Colonic mucosa (tissue), 4 donors: ENCODE results near the gene TTC5. TPM values are rescaled to one million over a fixed set of nuclear protein-coding genes. Genes with fewer than 3 reads are reported as not detected.
"Not testable (repeated sequence)": the region's sequence is repeated elsewhere in the genome, so short reads cannot be mapped to it uniquely, and the experiment has no call there.

Source experiments
- DNase-seq: peaks from one replicate; pipeline ENCODE4 v3.0.0-alpha.2; 2020
- H3K27ac ChIP-seq: fragments of 200-600 bp; one replicate; pipeline ENCODE4 v1.8.0; 2021
- H3K27me3 ChIP-seq: fragments of 200-600 bp; one replicate; pipeline ENCODE4 v1.8.0; 2021
- H3K36me3 ChIP-seq: fragments of 200-600 bp; one replicate; pipeline ENCODE4 v1.8.0; 2021
- H3K4me1 ChIP-seq: fragments of 200-600 bp; one replicate; pipeline ENCODE4 v1.8.0; 2021; ENCODE audit warnings: mild to moderate bottlenecking
- H3K4me3 ChIP-seq: fragments of 200-600 bp; one replicate; pipeline ENCODE4 v1.8.0; 2021
- H3K9ac ChIP-seq, 2 donors: one replicate each; pipeline ENCODE4 v1.7.0; 2013; ENCODE audit warnings: control low read depth in 2 of 2, low read depth in 2 of 2, low read length in 2 of 2
- H3K9me3 ChIP-seq: fragments of 200-600 bp; one replicate; pipeline ENCODE4 v1.8.0; 2021
- CTCF ChIP-seq: fragments of 200-600 bp; IDR thresholded peaks from one replicate; pipeline ENCODE4 v1.8.0; 2022; ENCODE audit warnings: antibody characterized with exemption, mild to moderate bottlenecking
- intact Hi-C: fragments of 100-400 bp; cut with DNase I; formaldehyde crosslinking; loops from one replicate; pipeline ENCODE4 v1.14.1; 2022
- total RNA-seq, 2 donors: library from RNA; stranded (reverse); fragmentation: NEBNext Ultra II Directional in 1 of 2; extraction: Animal tissue kit (Norgen Biotek cat#: 25700) in 1 of 2; gene quantifications; one replicate each; pipeline ENCODE4 v1.2.1, GENCODE V29; 2021
- donor health status: healthy.
- donor health status: DM: no; HTN: no; CAD: no.
- donor health status: DM: no; HTN: no; CAD: no.

The TTC5 gene
- total RNA-seq, 2 donors from 2014 or later: 10.1 to 12.1 TPM

DNA sequence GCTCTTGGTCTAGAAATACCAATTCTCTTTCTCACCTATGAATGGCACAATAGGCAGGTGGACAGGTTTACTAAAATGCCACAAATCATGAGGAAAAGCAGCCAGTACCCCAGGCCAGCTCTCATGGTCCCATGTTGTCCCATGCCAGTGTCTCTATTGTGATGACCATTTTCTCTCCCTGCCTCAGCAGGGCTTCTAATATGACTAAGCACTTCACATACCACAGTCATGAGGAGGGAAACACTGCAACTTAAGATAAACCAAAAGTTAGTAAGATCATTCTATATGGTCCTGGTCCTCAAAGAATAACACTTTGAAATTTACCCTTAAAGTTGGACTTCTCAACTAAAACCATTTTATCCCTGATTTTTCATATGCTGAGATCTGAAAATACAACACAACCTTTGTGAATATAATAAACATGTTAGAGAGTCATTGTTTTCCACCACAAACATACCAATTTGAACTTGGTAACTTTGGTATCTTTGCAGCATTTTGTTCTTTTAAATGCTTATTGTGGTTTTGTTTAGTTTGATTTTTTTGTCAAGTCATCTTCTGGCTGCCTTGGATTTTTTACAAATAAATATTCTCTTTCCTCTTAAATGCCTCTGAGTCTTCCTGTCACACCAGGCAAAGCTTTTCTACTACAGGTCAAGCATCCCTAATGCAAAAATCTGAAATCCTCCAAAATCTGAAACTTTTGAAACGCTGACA lies 3.6 kb downstream of the TTC5 start:
- no peak overlapping the region for H3K9ac ChIP-seq
- DNase-seq: no peak
- intact Hi-C loops: no loop called here
- H3K36me3 ChIP-seq: peaks cover 13% of the 10 kb centered on the region
- no peaks in the 10 kb centered on the region for H3K27me3 ChIP-seq
- H3K9me3 ChIP-seq: no peaks in the 10 kb centered on the region
- H3K4me1 ChIP-seq: peaks cover 9% of the 10 kb centered on the region
- no peak for TF ChIP-seq CTCF
- H3K27ac ChIP-seq: no peak overlapping the region
- H3K4me3 ChIP-seq: no peak overlapping the region

GRCh38 chr14:20295067-20295466 lies 10.7 kb downstream of the TTC5 start:
- peaks cover 8% of the 10 kb centered on the region for H3K36me3 ChIP-seq
- no peak overlapping the region for H3K9ac ChIP-seq
- H3K4me1 ChIP-seq: no peaks in the 10 kb centered on the region
- no peak overlapping the region for H3K27ac ChIP-seq
- no peak overlapping the region for H3K4me3 ChIP-seq
- no peak for TF ChIP-seq CTCF
- H3K27me3 ChIP-seq: no peaks in the 10 kb centered on the region
- no peaks in the 10 kb centered on the region for H3K9me3 ChIP-seq
- no peak for DNase-seq
- intact Hi-C loops: no loop called here

GRCh38 chr14:20294636-20295035 lies 11.1 kb downstream of the TTC5 start:
- no peak overlapping the region for H3K4me3 ChIP-seq
- no peaks in the 10 kb centered on the region for H3K9me3 ChIP-seq
- H3K9ac ChIP-seq: no peak overlapping the region
- DNase-seq: no peak
- peaks cover 8% of the 10 kb centered on the region for H3K36me3 ChIP-seq
- H3K4me1 ChIP-seq: no peaks in the 10 kb centered on the region
- H3K27ac ChIP-seq: no peak overlapping the region
- intact Hi-C loops: no loop called here
- no peaks in the 10 kb centered on the region for H3K27me3 ChIP-seq
- no peak for TF ChIP-seq CTCF

- H3K9ac ChIP-seq, intact Hi-C loops, H3K36me3 ChIP-seq, DNase-seq, H3K4me1 ChIP-seq, H3K27ac ChIP-seq, H3K9me3 ChIP-seq, H3K4me3 ChIP-seq, H3K27me3 ChIP-seq: not testable (repeated sequence)
Observed at GRCh38 chr14:20281998-20282397, 23.8 kb downstream of the TTC5 start.

GRCh38 chr14:20280265-20280664 lies 25.5 kb downstream of the TTC5 start:
- DNase-seq, H3K27me3 ChIP-seq, H3K4me3 ChIP-seq, intact Hi-C loops, H3K9ac ChIP-seq, H3K9me3 ChIP-seq, H3K27ac ChIP-seq, H3K36me3 ChIP-seq, H3K4me1 ChIP-seq: not testable (repeated sequence)

DNA sequence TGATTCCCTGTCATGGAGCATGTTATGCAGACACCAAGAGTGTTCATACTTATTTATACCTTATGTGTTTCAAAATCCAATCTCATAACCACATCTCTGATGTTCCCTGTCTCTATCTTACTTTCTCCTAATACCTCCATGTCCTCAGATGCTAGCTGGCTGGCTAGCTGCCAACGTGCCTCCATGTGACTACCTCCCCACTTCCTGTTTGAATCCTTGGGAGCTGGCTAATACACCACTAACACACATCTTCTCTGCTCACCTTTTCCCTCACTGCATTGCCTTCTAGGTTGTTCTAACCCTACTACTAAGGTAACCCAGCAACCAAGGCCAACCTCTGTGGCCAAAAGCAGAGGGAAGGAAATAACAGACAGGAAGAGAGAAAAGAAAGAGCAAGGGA lies 27.3 kb downstream of the TTC5 start:
- H3K9ac ChIP-seq: no peak overlapping the region
- no peak for TF ChIP-seq CTCF
- H3K4me3 ChIP-seq: no peak overlapping the region
- no peaks in the 10 kb centered on the region for H3K4me1 ChIP-seq
- no peaks in the 10 kb centered on the region for H3K36me3 ChIP-seq
- intact Hi-C loops: no loop called here
- H3K27ac ChIP-seq: no peak overlapping the region
- no peaks in the 10 kb centered on the region for H3K9me3 ChIP-seq
- H3K27me3 ChIP-seq: no peaks in the 10 kb centered on the region
- DNase-seq: no peak
